ENCODE results near the gene DEFB131A.
"Not testable (repeated sequence)": the region's sequence is repeated elsewhere in the genome, so short reads cannot be mapped to it uniquely, and the experiment has no call there.

GRCh38 chr4:9421884-9422455 is 22.2 kb upstream of the DEFB131A start:
- TF ChIP-seq, protein P1, sequence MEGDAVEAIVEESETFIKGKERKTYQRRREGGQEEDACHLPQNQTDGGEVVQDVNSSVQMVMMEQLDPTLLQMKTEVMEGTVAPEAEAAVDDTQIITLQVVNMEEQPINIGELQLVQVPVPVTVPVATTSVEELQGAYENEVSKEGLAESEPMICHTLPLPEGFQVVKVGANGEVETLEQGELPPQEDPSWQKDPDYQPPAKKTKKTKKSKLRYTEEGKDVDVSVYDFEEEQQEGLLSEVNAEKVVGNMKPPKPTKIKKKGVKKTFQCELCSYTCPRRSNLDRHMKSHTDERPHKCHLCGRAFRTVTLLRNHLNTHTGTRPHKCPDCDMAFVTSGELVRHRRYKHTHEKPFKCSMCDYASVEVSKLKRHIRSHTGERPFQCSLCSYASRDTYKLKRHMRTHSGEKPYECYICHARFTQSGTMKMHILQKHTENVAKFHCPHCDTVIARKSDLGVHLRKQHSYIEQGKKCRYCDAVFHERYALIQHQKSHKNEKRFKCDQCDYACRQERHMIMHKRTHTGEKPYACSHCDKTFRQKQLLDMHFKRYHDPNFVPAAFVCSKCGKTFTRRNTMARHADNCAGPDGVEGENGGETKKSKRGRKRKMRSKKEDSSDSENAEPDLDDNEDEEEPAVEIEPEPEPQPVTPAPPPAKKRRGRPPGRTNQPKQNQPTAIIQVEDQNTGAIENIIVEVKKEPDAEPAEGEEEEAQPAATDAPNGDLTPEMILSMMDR (IDR thresholded peaks at IDR 0.05) = not testable (repeated sequence)
- TF ChIP-seq PREB (CRISPR knock-in tag; IDR thresholded peaks at IDR 0.05; ENCODE audit: borderline replicate concordance); CBFB (CRISPR knock-in tag; IDR thresholded peaks at IDR 0.05; ENCODE audit: low read depth); SMAD3 (CRISPR knock-in tag; IDR thresholded peaks at IDR 0.05; ENCODE audit: borderline replicate concordance); AFF4 (CRISPR knock-in tag; IDR thresholded peaks at IDR 0.05; ENCODE audit: borderline replicate concordance); MAX (CRISPR knock-in tag; IDR thresholded peaks at IDR 0.05); GRHL2 (CRISPR knock-in tag; IDR thresholded peaks at IDR 0.05; ENCODE audit: insufficient replicate concordance, severe bottlenecking); USF1 (CRISPR knock-in tag; IDR thresholded peaks at IDR 0.05); MYBL2 (CRISPR knock-in tag; IDR thresholded peaks at IDR 0.05): not testable (repeated sequence)
- TF ChIP-seq, protein P2, sequence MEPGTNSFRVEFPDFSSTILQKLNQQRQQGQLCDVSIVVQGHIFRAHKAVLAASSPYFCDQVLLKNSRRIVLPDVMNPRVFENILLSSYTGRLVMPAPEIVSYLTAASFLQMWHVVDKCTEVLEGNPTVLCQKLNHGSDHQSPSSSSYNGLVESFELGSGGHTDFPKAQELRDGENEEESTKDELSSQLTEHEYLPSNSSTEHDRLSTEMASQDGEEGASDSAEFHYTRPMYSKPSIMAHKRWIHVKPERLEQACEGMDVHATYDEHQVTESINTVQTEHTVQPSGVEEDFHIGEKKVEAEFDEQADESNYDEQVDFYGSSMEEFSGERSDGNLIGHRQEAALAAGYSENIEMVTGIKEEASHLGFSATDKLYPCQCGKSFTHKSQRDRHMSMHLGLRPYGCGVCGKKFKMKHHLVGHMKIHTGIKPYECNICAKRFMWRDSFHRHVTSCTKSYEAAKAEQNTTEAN (CRISPR knock-in tag; IDR thresholded peaks at IDR 0.05) = not testable (repeated sequence)
